Keratinocyte (primary cell): ENCODE measurements around the gene SNX20. TPM values are rescaled to one million over a fixed set of nuclear protein-coding genes. Genes with fewer than 3 reads are reported as not detected.

Experiments used
- DNase-seq: peaks from one replicate; pipeline ENCODE4 v3.0.0-alpha.2; 2011; ENCODE audit warnings: low read depth, missing footprints, low spot score
- FAIRE-seq: peaks from 2 replicates; lab custom pipeline; 2011; peaks lifted over from hg19 to GRCh38; lab: Jason Lieb, UNC
- H2AFZ ChIP-seq: 2 replicates; pipeline ENCODE4 v1.6.0; 2012; ENCODE audit warnings: low read length, control low read depth, inconsistent platforms; ENCODE audit not compliant: control insufficient read depth
- H3K27ac ChIP-seq: 2 replicates; pipeline ENCODE4 v1.5.1; 2011; ENCODE audit warnings: low read length; ENCODE audit not compliant: control insufficient read depth, insufficient read depth
- H3K27me3 ChIP-seq: 3 replicates; pipeline ENCODE4 v1.6.0; 2011; ENCODE audit warnings: low read length; ENCODE audit not compliant: control insufficient read depth, insufficient read depth; ENCODE audit errors: extremely low read depth
- H3K36me3 ChIP-seq, 2 experiments: 2 replicates in 1 of 2; 3 replicates in 1 of 2; pipeline ENCODE4 v1.5.1; 2011; ENCODE audit warnings: low read length in 2 of 2, mild to moderate bottlenecking in 1 of 2; ENCODE audit not compliant: control insufficient read depth in 2 of 2, insufficient read depth in 2 of 2; ENCODE audit errors: extremely low read depth in 1 of 2
- H3K4me1 ChIP-seq: 3 replicates; pipeline ENCODE4 v1.5.1; 2011; ENCODE audit warnings: low read length; ENCODE audit not compliant: control insufficient read depth, insufficient read depth; ENCODE audit errors: extremely low read depth
- H3K4me2 ChIP-seq: 3 replicates; pipeline ENCODE4 v1.6.0; 2011; ENCODE audit warnings: low read depth, low read length; ENCODE audit not compliant: control insufficient read depth, insufficient read depth; ENCODE audit errors: extremely low read depth
- H3K4me3 ChIP-seq, 3 experiments: fragments of 200-600 bp in 1 of 3; sonication (generic) in 1 of 3; 2 replicates in 2 of 3; 3 replicates in 1 of 3; pipeline ENCODE4 v1.5.1; 2011 to 2016; ENCODE audit warnings: low read length in 3 of 3, mild to moderate bottlenecking in 3 of 3, control low read depth in 2 of 3, inconsistent platforms in 1 of 3, low read depth in 1 of 3, mixed read lengths in 1 of 3, mixed run types in 1 of 3, moderate library complexity in 1 of 3; ENCODE audit not compliant: control insufficient read depth in 2 of 3, insufficient read depth in 2 of 3; ENCODE audit errors: extremely low read depth in 1 of 3
- H3K79me2 ChIP-seq: 2 replicates; pipeline ENCODE4 v1.6.0; 2012; ENCODE audit warnings: low read length; ENCODE audit not compliant: control insufficient read depth, insufficient read depth
- H3K9ac ChIP-seq: 3 replicates; pipeline ENCODE4 v1.6.0; 2011; ENCODE audit warnings: low read length; ENCODE audit not compliant: control insufficient read depth, insufficient read depth; ENCODE audit errors: extremely low read depth
- H3K9me1 ChIP-seq: 3 replicates; pipeline ENCODE4 v1.6.0; 2011; ENCODE audit warnings: low read length; ENCODE audit not compliant: control insufficient read depth, insufficient read depth; ENCODE audit errors: extremely low read depth
- H3K9me3 ChIP-seq: 2 replicates; pipeline ENCODE4 v1.5.1; 2012; ENCODE audit warnings: low read depth, low read length; ENCODE audit not compliant: control insufficient read depth
- H4K20me1 ChIP-seq: 3 replicates; pipeline ENCODE4 v1.6.0; 2011; ENCODE audit warnings: low read length; ENCODE audit not compliant: control insufficient read depth, insufficient read depth; ENCODE audit errors: extremely low read depth
- EZH2 ChIP-seq: IDR thresholded peaks from one replicate; pipeline ENCODE4 v1.6.1; 2012; ENCODE audit warnings: inconsistent platforms, mild to moderate bottlenecking, low read length, moderate library complexity
- dilution Hi-C: fragments of 300-500 bp; cut with MboI; formaldehyde crosslinking; loops from one replicate; pipeline ENCODE4 v1.7.0; 2020; ENCODE audit warnings: low sequenced_read_pairs; ENCODE audit not compliant: extremely low pct_ligation_motif_present
- polyA plus RNA-seq, 5 experiments: library from polyadenylated mRNA; depleted of rRNA in 3 of 5; stranded (reverse) in 3 of 5; stranded (forward) in 1 of 5; unstranded in 1 of 5; fragments of >200 nt; gene quantifications; 1 replicate in 1 of 5; 2 replicates in 3 of 5; 3 replicates in 1 of 5; pipeline versions ENCODE4 v1.2.1 to v1.2.3, GENCODE V29; 2011 to 2012; ENCODE audit warnings: missing spikeins in 2 of 5, low read depth in 1 of 5, low replicate concordance in 1 of 5
- TF ChIP-seq, protein P1 (sequence below), 3 experiments: IDR thresholded peaks in 1 of 3; conservative IDR thresholded peaks in 1 of 3; optimal IDR thresholded peaks in 1 of 3; 2 replicates in 2 of 3; 3 replicates in 1 of 3; pipeline versions ENCODE3 to v1.5.1; 2011; ENCODE audit warnings: low read length in 3 of 3, mild to moderate bottlenecking in 3 of 3, moderate library complexity in 2 of 3, control low read depth in 1 of 3, inconsistent platforms in 1 of 3; ENCODE audit not compliant: insufficient read depth in 2 of 3; ENCODE audit errors: extremely low read depth in 1 of 3

Gene SNX20
- polyA plus RNA-seq, 1 donor (not counting 4 experiments of a cell fraction or from before 2014, with no cell fraction given): not detected

DNA sequence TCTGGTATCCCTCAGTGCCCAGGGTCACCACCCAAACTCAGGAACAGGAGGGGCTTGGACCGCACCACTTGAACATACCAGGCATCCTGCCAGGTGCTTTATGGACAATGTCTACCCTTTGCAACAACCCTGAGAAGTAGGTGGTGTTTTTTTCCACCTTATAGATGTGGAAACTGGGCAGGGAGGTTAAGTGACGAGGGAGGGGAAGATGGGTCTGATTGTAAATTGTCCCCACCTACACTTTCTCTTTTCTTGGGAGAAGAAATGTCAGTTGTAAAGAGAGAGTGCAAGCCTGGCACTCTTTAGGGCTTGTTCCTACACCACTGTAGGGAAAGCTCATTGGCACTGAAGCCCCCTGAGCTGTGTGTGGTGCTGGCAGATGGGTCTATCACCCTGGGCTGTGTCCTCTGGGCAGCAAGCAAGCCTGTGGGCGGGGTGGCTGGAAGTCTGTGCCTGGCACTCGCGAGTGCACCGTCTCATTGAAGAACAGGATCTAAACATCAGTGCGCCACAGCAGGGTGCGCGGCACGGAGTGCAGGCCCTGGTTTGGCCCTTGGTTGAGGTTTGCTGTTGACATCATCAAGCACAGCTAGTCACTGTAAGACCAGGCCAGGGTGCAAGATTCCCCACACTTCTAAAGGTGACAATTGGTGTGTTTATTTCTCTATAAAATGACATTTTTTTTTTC, 27.4 kb upstream of the SNX20 start:
- H3K27me3 ChIP-seq: no peaks in the 10 kb centered on the region
- H3K79me2 ChIP-seq: no peaks in the 10 kb centered on the region
- H3K9ac ChIP-seq: no peak overlapping the region
- H3K4me1 ChIP-seq: no peaks in the 10 kb centered on the region
- H4K20me1 ChIP-seq: no peaks in the 10 kb centered on the region
- H2AFZ ChIP-seq: no peak overlapping the region
- no peak overlapping the region for H3K4me3 ChIP-seq
- peaks cover 5% of the 10 kb centered on the region for H3K9me3 ChIP-seq
- DNase-seq: no peak
- H3K27ac ChIP-seq: no peak overlapping the region
- no peaks in the 10 kb centered on the region for H3K9me1 ChIP-seq
- dilution Hi-C loops: no loop called here
- no peak for TF ChIP-seq EZH2
- TF ChIP-seq, protein P1, sequence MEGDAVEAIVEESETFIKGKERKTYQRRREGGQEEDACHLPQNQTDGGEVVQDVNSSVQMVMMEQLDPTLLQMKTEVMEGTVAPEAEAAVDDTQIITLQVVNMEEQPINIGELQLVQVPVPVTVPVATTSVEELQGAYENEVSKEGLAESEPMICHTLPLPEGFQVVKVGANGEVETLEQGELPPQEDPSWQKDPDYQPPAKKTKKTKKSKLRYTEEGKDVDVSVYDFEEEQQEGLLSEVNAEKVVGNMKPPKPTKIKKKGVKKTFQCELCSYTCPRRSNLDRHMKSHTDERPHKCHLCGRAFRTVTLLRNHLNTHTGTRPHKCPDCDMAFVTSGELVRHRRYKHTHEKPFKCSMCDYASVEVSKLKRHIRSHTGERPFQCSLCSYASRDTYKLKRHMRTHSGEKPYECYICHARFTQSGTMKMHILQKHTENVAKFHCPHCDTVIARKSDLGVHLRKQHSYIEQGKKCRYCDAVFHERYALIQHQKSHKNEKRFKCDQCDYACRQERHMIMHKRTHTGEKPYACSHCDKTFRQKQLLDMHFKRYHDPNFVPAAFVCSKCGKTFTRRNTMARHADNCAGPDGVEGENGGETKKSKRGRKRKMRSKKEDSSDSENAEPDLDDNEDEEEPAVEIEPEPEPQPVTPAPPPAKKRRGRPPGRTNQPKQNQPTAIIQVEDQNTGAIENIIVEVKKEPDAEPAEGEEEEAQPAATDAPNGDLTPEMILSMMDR (optimal IDR thresholded peaks at IDR 0.05 in 1 of 3, IDR thresholded peaks at IDR 0.05 in 1 of 3, conservative IDR thresholded peaks at IDR 0.05 in 1 of 3; ENCODE audit: extremely low read depth in 1 of 3, insufficient read depth in 2 of 3, low read length in 3 of 3): no peak
- no peaks in the 10 kb centered on the region for H3K36me3 ChIP-seq
- no peak for FAIRE-seq
- H3K4me2 ChIP-seq: no peak overlapping the region

DNA sequence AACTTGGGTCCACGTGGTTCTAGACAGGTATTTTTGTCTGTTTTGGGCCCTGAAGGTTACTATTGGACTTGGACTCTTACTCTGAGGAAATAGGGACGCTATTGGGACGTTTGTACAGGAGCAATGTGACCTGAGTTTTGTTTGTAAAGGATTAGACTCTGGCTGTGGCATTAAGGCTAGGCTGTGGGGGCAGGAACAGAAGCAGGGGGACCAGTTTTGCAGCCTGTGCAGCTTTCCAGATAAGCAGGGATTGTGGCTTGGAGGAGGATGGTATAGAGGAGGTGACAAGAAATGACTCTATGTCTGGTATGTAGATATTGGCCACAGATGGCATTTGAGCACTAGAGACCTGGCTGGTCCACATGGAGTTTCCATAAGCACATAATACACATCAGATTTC, 25.1 kb upstream of the SNX20 start:
- Histone ChIP-seq H3K27ac (no peak overlapping the region), H3K4me2 (no peak overlapping the region), H3K9me1 (no peaks in the 10 kb centered on the region), H3K4me3 (no peak overlapping the region), H3K9me3 (peaks cover 5% of the 10 kb centered on the region), H3K4me1 (no peaks in the 10 kb centered on the region), H3K9ac (no peak overlapping the region), H3K79me2 (no peaks in the 10 kb centered on the region), H3K36me3 (no peaks in the 10 kb centered on the region), H2AFZ (no peak overlapping the region), H4K20me1 (no peaks in the 10 kb centered on the region), H3K27me3 (no peaks in the 10 kb centered on the region)
- DNase-seq: no peak
- FAIRE-seq: no peak
- TF ChIP-seq, protein P1 (optimal IDR thresholded peaks at IDR 0.05 in 1 of 3, IDR thresholded peaks at IDR 0.05 in 1 of 3, conservative IDR thresholded peaks at IDR 0.05 in 1 of 3; ENCODE audit: extremely low read depth in 1 of 3, insufficient read depth in 2 of 3, low read length in 3 of 3): no peak
- TF ChIP-seq EZH2: no peak
- dilution Hi-C loops: no loop called here
